ENCODE data around the gene NDE1.
"Not testable (repeated sequence)": the region's sequence is repeated elsewhere in the genome, so short reads cannot be mapped to it uniquely, and the experiment has no call there.

NDE1 gene

DNA sequence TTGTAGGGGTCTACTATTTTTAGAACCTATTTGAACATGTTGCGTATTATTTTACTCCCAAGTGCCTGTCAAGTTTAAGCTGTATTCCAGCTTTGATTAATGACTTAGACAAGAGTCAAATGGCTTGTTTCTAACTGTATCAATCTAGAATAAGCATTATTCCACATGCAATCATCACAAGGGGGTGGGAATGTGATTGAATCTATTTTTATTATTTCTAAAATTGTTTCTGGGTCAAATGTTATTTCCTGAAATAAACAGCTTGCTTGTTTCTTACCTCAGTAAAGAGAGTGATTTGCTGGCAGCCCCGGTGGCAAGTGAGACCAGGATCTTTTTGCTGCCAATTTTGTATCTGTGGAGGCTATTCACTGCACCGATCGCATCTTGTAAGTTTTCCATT lies 28.6 kb upstream of the NDE1 start:
- no peak for DNase-seq

- no peak for DNase-seq
These were observed 28.2 kb upstream of the NDE1 start for GRCh38 chr16:15621889-15622288.

- no peak for DNase-seq
These were observed 18.2 kb upstream of the NDE1 start for GRCh38 chr16:15631730-15632409.

DNA sequence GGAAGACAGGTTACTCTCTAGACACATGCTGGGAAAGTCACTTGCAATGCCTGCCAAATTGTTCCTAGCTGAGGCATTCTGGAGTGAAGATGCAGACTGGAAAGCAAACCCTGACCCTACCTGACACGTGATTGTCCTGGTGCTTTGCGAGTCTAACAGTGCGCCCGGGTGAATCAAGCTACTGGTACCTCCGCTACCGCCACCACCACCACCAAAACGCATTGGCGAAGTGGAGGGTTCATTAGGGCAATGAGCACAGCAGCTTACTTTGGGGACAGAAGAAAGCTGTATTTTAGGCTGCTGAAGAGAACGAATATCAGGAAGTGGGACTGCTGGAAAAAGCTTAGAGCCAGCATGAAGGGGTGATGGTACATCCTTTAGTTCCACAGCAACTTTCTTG lies 14.1 kb upstream of the NDE1 start:
- no peak for DNase-seq

GRCh38 chr16:15636392-15636873 lies 13.6 kb upstream of the NDE1 start:
- DNase-seq, result peak; percentile 47

DNA sequence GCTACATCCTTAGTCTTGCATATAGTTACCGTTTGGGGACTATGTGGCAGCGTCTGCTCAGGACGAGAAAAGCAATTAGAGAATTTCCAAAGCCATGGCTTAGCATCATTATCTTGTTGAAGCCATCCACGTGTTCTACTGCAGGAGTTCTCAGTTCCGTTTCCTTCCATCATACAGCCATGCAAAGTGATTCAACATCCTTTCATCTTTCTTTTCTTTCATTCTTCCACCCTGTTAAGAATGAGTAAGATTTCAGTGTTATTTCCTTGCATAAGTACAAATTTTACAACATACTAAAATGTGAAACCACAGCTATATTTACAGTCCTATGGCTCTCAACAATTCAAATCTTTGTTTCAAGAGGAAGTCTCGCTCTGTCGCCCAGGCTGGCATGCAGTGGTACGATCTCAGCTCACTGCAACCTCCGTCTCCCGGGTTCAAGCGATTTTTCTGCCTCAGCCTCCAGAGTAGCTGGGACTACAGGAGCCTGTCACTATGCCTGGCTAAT lies 10.9 kb upstream of the NDE1 start:
- DNase-seq, result peak; percentile 58

- DNase-seq, result no peak
These were observed 9.1 kb upstream of the NDE1 start for GRCh38 chr16:15640966-15641365.

DNA sequence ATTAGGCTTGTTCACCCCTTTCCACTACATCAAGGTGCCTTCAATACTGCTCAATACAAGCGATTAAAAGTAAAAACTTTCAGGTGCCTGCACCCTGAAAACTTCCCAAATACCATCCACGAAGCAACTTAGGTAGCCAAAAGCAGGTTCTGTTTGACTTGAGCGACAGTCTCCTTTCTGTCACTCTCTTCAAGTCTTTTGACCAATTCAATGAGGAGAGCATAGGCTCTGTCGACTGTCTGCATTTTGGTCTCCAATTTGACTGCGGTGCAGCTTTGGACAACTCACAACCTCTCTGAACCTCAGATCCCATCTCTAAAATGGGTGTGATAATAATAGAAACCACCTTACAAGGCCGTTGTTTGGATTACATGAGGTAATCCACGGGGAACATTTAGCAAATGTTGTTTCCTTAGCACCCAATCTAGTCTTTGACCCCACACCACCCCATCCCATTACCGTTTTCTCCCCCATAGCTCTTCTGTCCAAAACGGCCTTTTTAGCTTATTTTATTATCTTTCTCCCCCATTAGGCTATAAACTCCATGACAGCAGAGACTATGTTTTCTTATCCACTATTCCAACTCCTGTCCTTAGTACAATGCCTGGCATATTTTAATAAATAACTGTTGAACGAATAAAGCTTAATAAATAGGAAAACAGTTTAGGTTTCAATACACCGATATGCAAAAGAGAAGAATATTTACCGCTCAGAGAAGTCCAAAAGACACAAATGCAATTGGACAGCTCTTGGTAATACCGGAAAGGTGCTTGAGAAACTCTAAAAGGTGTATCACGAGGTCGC lies 8.1 kb upstream of the NDE1 start:
- no peak for DNase-seq

GRCh38 chr16:15642557-15643047 lies 7.4 kb upstream of the NDE1 start:
- peak; percentile 82 for DNase-seq

- peak; percentile 99 for DNase-seq
These were observed 6.7 kb upstream of the NDE1 start, which contains the start of gene MARF1 for GRCh38 chr16:15643048-15643945. MARF1 (minus strand) TSS chr16:15643154; CDS start chr16:15639233, 3,921 bp downstream.

DNA sequence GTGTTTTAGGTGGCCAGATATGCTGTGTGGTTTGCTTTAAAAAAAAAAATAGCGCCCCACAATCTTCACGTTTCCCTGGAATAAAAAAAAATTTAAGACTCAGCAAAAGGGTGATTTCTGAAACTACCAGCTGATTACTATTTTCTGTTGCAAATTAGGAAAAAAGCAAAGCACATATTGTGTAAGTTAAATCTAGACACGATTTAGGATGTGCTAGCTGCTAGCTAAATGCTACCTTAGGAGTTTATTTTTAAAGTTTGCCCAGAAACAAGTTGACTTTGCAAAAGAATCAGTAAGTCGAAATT lies 6.1 kb upstream of the NDE1 start:
- DNase-seq, result no peak

GRCh38 chr16:15644267-15644961 lies 5.6 kb upstream of the NDE1 start:
- no peak for DNase-seq

- peak; percentile 49 for DNase-seq
These were observed 5.0 kb upstream of the NDE1 start for GRCh38 chr16:15644962-15645465.

DNA sequence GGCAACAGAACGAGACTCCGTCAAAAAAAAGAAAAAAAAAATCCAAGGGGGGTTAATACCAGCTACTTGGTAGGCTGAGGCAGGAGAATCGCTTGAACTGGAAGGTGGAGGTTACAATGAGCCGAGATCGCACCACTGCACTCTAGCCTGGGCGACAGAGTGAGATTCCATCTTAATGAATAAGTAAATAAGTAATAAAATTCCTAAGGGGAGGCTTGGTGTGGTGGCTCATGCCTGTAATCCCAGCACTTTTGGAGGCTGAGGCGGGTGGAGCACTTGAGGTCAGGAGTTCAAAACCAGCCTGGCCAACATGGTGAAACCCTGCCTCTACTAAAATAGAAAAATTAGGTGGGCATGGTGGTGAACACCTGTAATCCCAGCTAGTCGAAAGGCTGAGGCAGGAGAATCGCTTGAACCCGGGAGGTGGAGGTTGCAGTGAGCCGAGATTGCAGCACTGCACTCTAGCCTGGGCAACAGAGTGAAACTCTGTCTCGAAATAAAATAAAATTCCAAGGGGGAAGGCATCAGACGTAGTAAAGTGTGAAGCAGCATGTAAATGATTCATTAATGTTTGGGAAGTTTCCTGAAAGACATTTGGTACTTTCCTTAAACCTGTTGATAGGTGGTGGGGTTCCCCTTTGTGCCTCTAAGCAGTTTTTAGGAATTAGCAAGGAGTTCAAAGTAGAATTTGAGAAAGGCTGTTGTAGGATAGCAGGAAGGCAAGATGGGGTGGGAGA lies 3.3 kb upstream of the NDE1 start:
- not testable (repeated sequence) for DNase-seq

DNA sequence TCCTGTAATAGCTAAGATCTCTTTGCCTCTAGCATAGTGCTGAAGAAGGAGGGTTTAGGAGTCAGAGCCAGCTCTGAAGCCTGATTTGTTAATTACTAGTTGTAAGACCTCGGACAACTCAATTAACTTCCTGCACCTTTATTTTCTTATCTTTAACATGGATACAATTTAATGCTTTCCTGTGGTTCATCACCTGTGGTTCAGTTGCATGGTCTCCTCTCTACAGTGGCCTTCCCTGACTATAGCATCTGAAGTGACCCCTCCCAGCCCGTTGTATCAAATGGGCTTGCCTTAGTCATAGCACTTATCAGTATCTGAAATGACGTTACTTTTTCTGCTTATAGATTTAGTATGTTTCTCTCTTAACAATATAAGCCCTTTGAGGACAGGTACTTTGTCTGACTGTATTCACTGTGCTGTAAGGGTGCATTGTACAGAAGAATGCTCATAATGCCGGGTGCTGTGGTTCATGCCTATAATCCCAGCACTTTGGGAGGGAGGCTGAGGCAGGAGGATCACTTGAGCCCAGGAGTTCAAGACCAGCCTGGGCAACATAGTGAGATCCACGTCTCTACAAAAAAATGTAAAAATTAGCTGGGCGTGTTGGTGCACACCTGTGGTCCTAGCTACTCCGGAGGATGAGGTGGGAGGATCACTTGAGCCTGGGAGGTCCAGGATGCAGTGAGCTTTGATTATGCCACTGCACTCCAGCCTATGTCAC lies 2.6 kb upstream of the NDE1 start:
- no peak for DNase-seq

- DNase-seq, result no peak
These were observed 1.8 kb upstream of the NDE1 start for GRCh38 chr16:15648135-15648730.

DNA sequence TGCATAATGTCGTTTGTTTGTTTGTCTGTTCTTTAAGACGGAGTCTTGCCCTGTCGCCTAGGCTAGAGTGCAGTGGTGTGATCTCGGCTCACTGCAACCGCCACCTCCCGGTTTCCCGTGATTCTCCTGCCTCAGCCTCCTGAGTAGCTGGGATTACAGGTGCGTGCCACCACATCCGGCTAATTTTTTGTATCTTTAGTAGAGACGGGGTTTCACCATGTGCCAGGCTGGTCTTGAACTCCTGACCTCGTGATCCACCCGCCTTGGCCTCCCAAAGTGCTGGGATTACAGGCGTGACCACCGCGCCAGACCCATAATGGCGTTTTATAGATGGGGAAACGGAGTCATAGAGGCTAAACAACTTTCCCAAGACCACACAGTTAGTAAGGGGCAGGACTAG lies 734 bp upstream of the NDE1 start:
- not testable (repeated sequence) for DNase-seq

DNA sequence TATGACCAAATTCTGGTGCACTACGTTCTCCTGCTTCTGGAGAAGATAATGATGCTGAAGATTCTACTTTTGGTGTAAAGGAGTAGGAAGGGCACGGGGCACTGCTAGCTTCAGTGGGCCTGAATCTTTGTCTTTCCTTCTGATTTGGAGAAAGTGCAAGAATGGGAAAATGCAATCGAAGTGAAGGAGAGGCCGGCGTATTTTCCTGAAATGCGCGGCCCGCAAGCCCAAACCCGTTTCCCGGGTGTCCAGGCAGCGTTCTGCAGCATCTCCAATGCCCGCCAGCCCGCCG lies 372 bp upstream of the NDE1 start:
- DNase-seq, result no peak

GRCh38 chr16:15650698-15651171 lies 690 bp downstream of the NDE1 start:
- peak; percentile 63 for DNase-seq

DNA sequence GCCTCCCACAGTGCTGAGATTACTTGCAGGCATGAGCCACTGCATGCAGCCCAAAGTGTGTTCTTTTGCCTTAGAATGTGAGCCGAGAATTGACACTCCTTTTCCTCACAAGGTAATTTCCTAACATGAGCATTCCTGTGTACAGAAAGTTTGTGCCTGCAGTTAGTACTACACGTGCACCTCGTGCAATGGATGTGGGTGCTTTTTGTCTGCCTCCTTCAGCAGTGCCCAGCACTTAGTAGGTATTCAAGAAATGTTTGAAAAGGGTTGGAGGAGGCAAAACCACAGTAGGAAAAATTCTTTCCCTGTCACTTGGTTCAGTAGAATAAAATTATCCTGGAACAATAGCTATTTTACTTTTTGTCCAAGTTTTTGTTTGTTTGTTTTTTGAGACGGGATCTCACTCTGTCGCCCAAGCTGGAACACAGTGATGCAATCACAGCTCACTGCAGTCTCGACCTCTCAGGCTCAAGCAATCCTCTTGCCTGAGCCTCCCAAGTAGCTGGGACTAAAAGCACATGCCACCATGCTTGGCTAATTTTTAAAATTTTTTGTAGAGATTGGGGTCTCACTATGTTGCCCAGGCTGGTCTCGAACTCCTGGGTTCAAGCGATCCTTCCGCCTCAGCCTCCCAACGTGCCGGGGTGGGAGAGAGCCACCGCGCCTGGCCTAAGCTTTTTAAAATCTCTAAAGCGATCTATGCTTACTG lies 2.4 kb downstream of the NDE1 start:
- no peak for DNase-seq
